Measurements from ENCODE around the gene CBX2.
A peak's percentile ranks its signal among the peaks of the same experiment; 100 is the strongest.

CBX2 gene

GRCh38 chr17:79831265-79832217 lies 53.6 kb downstream of the CBX2 start:
- DNase-seq = no peak

DNA sequence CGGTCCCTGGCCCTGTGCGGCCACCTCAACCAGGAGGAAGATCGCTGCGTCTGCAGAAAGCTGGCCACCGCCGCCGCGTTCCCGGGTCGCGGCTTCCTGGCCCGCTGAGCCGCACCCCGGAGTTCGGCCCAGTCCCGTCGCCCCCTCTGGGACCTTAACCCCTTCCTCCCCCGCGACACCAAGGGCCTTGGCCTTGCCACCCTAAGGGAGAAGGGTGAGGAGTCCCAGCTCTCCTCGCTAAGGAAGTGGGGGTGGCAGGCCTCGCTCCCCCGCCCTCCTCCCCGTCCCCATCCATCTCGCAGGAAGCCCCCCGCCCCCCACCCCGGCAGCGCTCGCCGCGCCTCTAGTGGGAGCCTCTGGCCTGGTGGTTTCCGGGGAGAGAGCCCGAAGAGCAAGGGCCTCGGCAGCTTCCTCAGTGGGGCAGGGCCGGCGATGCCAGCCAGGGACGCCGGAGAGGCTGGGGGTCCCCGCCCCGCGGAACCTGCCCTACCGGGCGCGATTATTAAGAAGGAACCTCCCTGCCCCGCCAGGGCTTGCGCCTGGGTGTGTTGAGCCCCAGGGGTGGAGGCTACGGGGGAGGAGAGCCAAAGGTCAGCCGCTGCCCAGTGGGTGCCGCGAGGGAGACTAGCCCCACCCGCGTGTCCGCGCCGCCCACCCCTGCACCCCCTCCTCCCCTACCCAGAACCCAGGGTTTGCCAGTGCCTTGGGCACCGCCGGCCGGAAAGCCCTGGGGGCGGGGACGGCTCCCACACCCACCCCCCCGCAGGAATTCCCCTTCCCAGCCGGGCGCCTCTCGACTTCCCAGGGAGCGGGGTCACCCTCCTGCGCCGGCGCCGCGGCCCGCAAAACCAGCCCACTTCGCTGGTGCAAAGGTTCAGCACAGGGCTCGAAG lies 54.5 kb downstream of the CBX2 start:
- no peak for DNase-seq

GRCh38 chr17:79833110-79833450 lies 55.1 kb downstream of the CBX2 start:
- no peak for DNase-seq

- no peak for DNase-seq
Measured at GRCh38 chr17:79833744-79834564, 56.0 kb downstream of the CBX2 start.

DNA sequence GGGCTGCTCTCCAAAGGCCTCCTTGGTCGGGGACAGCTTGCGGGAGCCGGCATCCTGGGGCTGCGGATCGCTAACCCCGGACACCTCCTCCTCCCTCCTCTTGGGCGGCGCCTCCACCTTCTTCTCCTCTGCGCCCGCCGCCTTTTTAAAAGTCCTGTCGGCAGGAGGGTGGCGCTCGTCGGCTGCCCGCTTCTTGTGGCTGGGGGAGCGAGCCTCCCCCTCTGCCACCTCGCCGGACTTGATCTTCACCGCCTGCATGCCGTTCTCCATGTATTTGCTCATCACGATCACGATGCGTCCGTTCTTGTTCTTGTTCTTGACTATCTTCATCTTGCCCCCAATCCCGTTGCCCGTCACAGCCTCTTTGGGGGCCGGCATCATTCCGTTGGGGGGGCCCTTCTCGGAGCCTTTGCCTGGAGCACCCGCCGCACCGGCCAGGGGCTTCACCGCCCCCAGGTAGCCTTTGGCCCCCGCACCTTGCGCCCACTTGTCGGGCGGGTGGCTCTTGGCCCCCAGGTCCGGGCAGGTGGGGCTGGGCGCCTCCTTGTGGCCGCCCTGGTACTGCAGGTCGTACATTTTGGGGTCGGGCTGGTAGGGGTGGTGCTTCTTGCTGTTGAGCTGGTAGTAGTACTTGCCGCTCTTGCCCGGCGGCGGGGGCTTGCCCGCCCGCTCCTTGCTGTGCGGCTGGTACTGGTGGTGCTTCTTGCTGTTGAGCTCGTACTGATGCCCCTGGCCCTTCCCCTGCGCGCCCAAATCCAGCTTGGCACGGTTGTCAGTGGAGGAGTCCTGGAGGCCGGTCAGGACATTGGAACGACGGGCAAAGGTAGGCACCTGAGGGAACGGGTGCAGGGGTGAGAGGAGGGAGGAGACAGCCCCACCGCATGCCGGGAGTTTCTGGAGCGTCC lies 56.9 kb downstream of the CBX2 start:
- DNase-seq = no peak

GRCh38 chr17:79835470-79835899 lies 57.5 kb downstream of the CBX2 start:
- no peak for DNase-seq

DNA sequence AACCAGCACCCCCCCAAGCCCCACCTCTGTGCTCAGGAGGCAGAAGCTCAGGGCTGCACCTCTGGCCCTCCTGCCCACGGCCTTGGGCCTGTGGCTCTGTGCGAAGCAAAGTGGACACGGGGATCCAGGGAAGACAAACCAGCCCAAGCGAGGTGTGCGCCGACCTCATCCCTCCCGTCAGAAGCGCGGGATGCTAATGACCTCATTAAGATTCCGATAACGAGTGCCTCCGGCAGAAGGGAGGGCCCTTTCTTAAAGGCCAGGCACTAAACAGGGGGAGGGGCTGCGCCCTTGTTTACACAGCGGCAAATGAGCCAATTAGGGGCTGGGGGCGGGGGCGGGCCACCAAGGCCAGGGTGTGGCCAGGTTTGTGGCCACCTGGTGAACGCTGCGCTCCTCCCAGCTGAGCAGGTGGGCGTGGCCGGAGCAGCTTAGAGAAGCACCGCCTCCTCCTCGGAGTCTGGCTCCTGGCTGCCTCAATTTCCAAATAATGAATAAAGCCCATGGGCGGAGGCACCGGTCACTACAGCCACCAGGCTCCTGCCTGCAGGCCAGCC lies 58.1 kb downstream of the CBX2 start:
- no peak for DNase-seq

DNA sequence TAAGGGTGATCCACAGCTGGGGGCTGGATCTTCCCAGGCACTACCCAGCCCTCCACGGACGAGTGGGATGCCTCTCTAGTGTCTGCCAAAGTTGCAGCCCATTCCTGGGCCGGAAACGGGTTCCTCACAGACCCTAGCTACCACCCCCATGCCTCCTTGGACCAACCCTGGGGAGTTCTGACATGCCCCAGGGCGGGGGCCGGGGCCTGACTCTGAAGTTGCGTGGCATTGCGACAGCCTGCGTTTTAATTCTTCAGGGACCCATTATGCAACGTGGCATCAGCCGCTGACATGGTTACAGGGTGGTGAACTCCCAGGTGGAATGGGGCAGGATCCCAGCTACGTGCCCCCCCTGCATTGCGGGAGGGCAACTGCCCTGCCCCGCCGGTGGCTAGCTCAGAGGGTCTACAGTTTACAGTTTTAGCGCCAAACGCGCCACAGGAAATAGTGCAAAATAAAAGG lies 58.6 kb downstream of the CBX2 start:
- DNase-seq = no peak

GRCh38 chr17:79836972-79837887 lies 59.3 kb downstream of the CBX2 start:
- DNase-seq = peak; percentile 55
